KG1 (cell line): ENCODE data around the gene CAMSAP3.
A peak's percentile ranks its signal among the peaks of the same experiment; 100 is the strongest.

Source experiments
- DNase-seq: peaks from one replicate; lab custom pipeline; 2025; lab: John Stamatoyannopoulos, UW

CAMSAP3 gene

DNA sequence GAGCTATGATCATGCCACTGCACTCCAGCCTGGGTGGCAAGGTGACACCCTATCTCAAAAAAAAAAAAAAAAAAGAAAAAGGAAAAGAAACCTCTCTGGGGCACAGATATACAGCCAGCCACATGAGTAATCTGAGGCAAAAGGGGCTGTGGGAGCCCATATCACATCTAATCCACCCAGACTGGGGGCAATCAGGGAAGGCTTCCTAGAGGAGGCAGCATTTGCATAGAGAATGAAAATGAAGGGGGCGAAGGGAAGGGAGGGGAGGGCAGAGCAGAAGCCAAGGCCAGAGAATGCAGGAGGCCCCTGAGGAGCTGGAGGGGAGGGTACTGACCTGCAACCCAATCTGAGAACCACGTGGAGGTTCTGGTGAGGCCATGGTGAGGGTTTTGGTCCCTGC lies 54.5 kb downstream of the CAMSAP3 start:
- DNase-seq: no peak

DNA sequence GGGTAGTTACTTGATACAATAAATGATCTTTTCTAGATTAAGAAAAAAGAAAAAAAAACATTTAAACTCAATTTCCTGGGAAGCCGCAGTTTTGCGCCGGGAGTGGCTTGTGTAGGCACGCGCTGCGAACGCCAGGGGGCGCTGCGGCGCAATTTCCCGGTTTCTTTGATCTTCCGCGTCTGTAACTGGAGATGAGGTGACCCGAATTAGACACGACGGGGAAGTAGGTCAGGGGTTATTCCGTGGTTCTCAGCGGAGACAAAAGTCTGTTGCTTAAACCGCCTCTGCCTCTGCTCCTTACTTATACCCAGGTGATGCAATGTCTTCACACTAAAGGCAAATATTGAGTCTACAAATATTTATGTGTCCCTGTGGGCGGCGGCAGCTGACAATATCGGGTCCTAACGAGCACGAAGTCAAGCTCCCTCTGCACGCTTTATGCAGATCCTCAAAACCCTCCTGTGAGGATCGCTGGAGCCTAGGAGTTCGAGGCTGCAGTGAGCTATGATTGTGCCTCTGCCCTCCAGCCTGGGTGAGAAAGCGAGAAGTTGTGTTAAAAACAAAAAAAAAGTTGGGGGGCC lies 56.5 kb downstream of the CAMSAP3 start:
- DNase-seq: peak; percentile 81

DNA sequence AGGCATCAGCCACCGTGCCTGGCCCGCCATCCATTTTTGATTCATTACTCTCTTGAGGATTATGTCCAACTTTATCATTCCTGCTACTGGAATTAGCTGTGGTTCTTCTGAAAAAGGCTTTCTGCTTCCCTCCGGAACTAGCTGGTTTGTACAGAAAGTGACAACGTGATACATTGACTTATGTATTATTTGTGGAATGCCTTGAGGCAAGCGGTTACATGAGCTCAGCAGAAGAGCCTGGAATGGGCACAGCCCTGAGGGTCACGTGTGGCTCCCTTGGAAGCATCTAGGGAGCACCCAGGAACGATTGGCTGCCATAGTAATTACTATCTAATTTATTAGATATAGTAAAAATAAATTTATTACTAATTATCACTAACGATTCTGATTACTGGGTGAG lies 58.7 kb downstream of the CAMSAP3 start:
- no peak for DNase-seq

DNA sequence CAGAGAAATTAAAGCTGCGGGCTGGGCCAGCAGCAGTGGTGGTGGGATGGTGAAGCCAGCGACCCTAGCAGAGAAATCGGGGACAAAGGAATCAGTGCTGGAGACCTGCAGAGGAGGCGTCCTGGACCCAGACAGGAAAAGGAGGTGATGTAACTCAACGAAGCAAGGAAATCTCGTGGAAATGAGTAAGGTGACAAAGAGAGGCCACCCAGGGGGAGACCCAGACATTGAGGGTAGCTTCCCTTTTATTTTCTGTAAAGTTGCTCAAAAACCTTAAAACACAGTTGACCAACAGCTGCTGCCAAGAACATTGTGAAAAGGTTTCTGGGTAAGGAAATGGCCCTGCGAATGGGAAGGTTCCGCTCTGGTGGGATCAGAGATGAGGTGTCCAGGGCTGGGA lies 59.9 kb downstream of the CAMSAP3 start:
- DNase-seq: peak; percentile 16

DNA sequence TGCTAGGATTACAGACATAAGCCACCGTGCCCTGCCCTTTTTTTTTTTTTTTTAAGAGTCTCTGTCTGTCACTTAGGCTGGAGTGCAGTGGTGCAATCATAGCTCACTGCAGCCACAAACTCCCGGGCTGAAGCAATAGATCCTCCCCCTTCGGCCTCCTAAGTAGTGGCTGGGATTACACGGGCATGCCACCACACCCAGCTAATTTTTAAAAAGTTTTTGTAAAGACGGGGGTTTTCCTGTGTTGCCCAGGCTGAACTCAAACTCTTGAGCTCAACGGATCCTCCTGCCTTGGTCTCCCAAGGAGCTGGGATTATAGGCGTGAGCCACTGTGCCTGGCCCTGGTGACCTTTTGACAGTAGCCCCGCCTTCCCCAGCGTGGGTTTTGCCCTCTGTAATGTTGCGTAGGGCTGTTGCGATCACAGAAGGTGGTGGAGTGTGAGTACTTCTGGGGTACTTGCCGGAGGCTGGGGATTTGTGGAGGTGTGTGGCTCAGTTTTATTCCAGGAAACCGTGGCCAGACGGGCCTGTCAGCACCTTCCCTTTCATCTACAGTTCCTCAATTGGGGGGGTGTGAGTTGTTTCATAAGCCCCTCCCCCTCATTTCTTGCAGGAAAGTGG lies 61.6 kb downstream of the CAMSAP3 start:
- peak; percentile 26 for DNase-seq

DNA sequence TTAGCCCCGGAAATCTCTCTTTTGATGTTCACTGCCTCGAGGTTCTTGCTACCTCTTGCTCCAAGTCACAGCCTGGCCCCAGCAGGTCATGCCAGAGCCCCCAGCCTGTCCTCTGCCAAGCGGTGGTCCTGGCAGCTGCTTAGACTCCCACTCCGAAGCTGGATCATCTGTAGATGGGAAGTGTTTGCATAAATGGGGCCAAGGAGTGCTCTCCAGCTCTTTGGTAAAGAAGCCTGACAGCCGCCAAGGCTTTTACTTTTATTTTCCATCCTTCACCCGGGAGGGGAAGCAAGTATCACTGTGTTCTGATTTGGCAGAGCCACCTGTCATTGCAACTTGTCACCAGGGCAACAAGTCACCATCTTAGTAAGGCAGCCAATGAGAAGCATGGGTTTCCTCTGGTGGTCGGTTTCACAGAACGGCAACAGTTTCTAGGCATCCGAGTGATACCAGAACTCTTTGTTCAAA lies 62.6 kb downstream of the CAMSAP3 start:
- DNase-seq: no peak

DNA sequence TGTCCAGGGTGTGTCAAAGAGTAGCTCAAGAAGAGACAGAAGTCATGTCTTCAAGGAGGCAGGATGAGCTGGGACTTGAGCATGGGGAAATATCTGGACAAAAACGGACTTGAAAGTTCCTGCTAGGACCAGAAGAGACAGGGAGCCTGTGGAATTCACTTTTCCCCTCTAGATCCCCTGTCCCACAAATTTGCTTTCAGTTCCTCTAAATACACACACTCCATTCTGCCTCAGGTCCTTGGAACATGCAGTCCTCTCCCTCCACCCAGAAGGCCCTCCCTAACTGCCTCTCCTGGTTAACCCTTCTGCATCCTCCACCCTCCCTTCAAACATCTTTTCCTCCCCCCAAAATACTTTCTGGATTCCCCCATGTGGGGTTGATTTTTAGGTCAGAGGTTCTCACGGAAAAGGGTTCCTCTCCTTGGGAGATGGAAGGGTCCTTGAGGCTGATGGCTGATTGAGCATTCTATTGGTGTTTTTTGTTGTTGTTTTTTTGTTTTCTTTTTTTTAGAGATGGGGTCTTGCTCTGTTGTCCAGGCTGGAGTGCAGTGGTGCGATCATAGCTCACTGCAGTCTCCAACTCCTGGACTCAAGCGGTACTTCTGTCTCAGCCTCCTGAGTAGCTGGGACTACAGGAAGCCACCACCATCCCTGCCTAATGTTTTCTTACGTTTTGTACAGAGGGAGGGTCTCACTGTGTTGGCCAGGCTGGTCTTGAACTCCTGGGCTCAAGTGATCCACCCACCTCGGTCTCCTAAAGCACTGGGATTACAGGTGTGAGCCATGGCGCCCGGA lies 66.3 kb downstream of the CAMSAP3 start:
- DNase-seq: no peak

DNA sequence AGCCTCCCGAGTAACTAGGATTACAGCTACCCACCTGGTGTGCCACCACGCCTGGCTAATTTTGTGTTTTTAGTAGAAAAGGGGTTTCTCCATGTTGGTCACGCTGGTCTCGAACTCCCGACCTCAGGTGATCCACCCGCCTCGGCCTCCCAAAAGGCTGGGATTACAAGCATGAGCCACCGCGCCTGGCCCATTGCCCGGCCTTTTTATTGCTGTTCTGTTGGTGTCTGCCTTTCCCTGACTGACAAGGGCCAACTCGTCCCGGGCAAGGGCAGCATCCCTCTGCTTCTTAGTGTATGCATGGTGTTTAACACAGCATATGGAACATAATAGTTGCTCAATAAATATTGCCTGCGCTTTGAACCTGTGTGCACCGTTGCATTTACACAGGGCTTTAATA lies 67.0 kb downstream of the CAMSAP3 start:
- DNase-seq: no peak

DNA sequence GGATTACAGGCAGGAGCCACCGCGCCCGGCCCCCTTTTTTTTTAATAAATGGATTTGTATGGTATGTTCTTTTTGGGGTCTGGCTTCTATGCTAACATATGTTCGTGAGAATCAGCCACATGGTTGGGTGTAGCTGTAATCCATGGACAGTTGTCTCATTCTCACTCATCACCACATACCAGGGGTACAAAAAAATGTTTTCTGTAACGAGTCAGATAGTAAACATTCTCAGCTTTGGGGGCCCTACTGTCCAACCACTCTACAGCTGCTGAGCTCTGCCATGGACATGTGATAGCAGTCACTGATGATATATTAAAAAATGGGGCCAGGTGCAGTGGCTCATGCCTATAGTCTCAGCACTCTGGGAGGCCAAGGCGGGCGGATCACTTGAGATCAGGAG lies 68.0 kb downstream of the CAMSAP3 start:
- no peak for DNase-seq

DNA sequence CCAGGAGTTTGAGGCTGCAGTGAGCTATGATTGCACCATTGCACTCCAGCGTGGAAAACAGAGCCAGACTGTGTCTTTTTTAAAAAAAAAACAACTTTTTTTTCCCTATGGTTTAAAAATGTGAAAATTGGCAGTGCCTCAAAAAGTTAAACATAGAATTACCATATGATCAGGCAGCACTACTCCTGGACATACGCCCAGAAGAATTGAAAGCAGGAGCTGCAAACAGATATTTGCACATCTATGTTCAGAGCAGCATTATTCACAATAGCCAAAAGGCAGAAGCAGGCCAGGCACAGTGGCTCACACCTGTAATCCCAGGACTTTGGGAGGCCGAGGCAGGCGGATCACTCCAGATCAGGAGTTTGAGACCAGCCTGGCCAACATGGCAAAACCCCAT lies 69.4 kb downstream of the CAMSAP3 start:
- no peak for DNase-seq
